GM12872 (cell line): ENCODE measurements around the gene SPP1.

Experiments used
- CTCF ChIP-seq: IDR thresholded peaks from 3 replicates; pipeline ENCODE4 v1.5.1; 2011; ENCODE audit warnings: low read depth, mild to moderate bottlenecking, low read length, moderate library complexity; ENCODE audit not compliant: insufficient read depth

SPP1 gene

GRCh38 chr4:87973283-87974169 is 2.0 kb upstream of the SPP1 start:
- TF ChIP-seq CTCF = peak; percentile 78

- no peak for TF ChIP-seq CTCF
These were observed 555 bp upstream of the SPP1 start for GRCh38 chr4:87974856-87975462.

- TF ChIP-seq CTCF = no peak
These were observed 2.2 kb downstream of the SPP1 start for GRCh38 chr4:87977521-87978278.

- no peak for TF ChIP-seq CTCF
These were observed 3.2 kb downstream of the SPP1 start for GRCh38 chr4:87978681-87979080.

- TF ChIP-seq CTCF = no peak
These were observed 4.3 kb downstream of the SPP1 start for GRCh38 chr4:87979810-87980209.

- TF ChIP-seq CTCF = no peak
These were observed 6.0 kb downstream of the SPP1 start for GRCh38 chr4:87981486-87981885.

GRCh38 chr4:87982036-87982435 is 6.5 kb downstream of the SPP1 start:
- no peak for TF ChIP-seq CTCF
